Caco-2 (cell line): Measurements from ENCODE around the gene HEBP1. TPM values are rescaled to one million over a fixed set of nuclear protein-coding genes. Genes with fewer than 3 reads are reported as not detected.

ENCODE experiments used
- BruUV-seq: library from RNA; stranded (reverse); fragments of 400-500 nt; replicated peaks from 2 replicates; lab custom pipeline; 2021; lab: Mats Ljungman, UMichigan
- CTCF ChIA-PET: fragments of 300-600 bp; sonication (Branson Sonifier 250); formaldehyde crosslinking; loops from one replicate; lab custom pipeline; 2022; ENCODE audit warnings: antibody characterized with exemption; lab: Charles Lee
- POLR2A ChIA-PET: fragments of 300-600 bp; sonication (Branson Sonifier 250); formaldehyde crosslinking; loops from one replicate; lab custom pipeline; 2022; ENCODE audit warnings: antibody characterized with exemption; lab: Charles Lee
- DNase-seq, 2 experiments: peaks; one replicate each; pipeline versions ENCODE4 v3.0.0 to v3.0.0-alpha.2; 2020 to 2022
- H3K27me3 ChIP-seq: replicated peaks from 2 replicates; pipeline ENCODE4 v1.6.0; 2011; ENCODE audit warnings: low read length; ENCODE audit not compliant: control insufficient read depth, insufficient read depth
- H3K36me3 ChIP-seq: 2 replicates; pipeline ENCODE4 v1.5.1; 2011; ENCODE audit warnings: low read length; ENCODE audit not compliant: control insufficient read depth, insufficient read depth
- H3K4me1 ChIP-seq: fragments of 250-450 bp; sonication (Bioruptor Pico); 2 replicates; pipeline ENCODE4 v1.5.1; 2020; ENCODE audit warnings: mild to moderate bottlenecking
- H3K4me3 ChIP-seq: 2 replicates; pipeline ENCODE4 v1.5.1; 2011; ENCODE audit warnings: low read depth, mild to moderate bottlenecking, control low read depth, low read length
- H3K9me3 ChIP-seq: fragments of 250-450 bp; sonication (Bioruptor Pico); 2 replicates; pipeline ENCODE4 v1.5.1; 2020; ENCODE audit warnings: mild to moderate bottlenecking, moderate library complexity
- H3K27ac Mint-ChIP-seq: one replicate; pipeline ENCODE4 v1.8.0; 2022; ENCODE audit warnings: mixed read lengths; ENCODE audit not compliant: unreplicated experiment
- H3K27me3 Mint-ChIP-seq: one replicate; pipeline ENCODE4 v1.8.0; 2022; ENCODE audit warnings: mixed read lengths; ENCODE audit not compliant: insufficient read depth, unreplicated experiment
- H3K36me3 Mint-ChIP-seq: one replicate; pipeline ENCODE4 v1.8.0; 2022; ENCODE audit warnings: mild to moderate bottlenecking, mixed read lengths; ENCODE audit not compliant: insufficient read depth, unreplicated experiment
- H3K4me1 Mint-ChIP-seq: one replicate; pipeline ENCODE4 v1.8.0; 2022; ENCODE audit warnings: low read depth, mixed read lengths; ENCODE audit not compliant: unreplicated experiment
- H3K4me3 Mint-ChIP-seq: one replicate; pipeline ENCODE4 v1.8.0; 2022; ENCODE audit warnings: mild to moderate bottlenecking, moderate library complexity, mixed read lengths; ENCODE audit not compliant: unreplicated experiment
- H3K9me3 Mint-ChIP-seq: one replicate; pipeline ENCODE4 v1.8.0; 2022; ENCODE audit warnings: mixed read lengths; ENCODE audit not compliant: unreplicated experiment
- CTCF ChIP-seq, 2 experiments: fragments of 200-600 bp in 1 of 2; IDR thresholded peaks; 1 replicate in 1 of 2; 2 replicates in 1 of 2; pipeline versions ENCODE4 v1.5.1 to v1.8.0; 2011 to 2022; ENCODE audit warnings: antibody characterized with exemption in 1 of 2, control low read depth in 1 of 2, inconsistent platforms in 1 of 2, low read depth in 1 of 2, low read length in 1 of 2, mild to moderate bottlenecking in 1 of 2, moderate library complexity in 1 of 2; ENCODE audit not compliant: insufficient read depth in 1 of 2, severe bottlenecking in 1 of 2, unreplicated experiment in 1 of 2
- intact Hi-C: fragments of 100-400 bp; cut with micrococcal nuclease; formaldehyde crosslinking; loops from one replicate; pipeline ENCODE4 v1.10.0; 2022; ENCODE audit not compliant: unreplicated experiment
- total RNA-seq: library from RNA; stranded (reverse); gene quantifications from 2 replicates; pipeline ENCODE4 v1.2.3, GENCODE V29; 2022

The HEBP1 gene
- total RNA-seq, 1 experiment from 2014 or later = 55.8 TPM

GRCh38 chr12:12929696-12930095 lies 70.4 kb downstream of the HEBP1 start:
- TF ChIP-seq CTCF (IDR thresholded peaks at IDR 0.05; ENCODE audit: insufficient read depth in 1 of 2, low read depth in 1 of 2, low read length in 1 of 2, severe bottlenecking in 1 of 2, unreplicated experiment in 1 of 2) = no peak
- CTCF ChIA-PET = no interaction called here
- no peaks in the 10 kb centered on the region for H3K36me3 ChIP-seq
- H3K4me3 ChIP-seq = no peak overlapping the region
- H3K27me3 ChIP-seq = no peaks in the 10 kb centered on the region
- Mint-ChIP-seq H3K4me3 (no peak overlapping the region), H3K9me3 (no peaks in the 10 kb centered on the region), H3K27ac (no peak overlapping the region), H3K4me1 (peaks cover 35% of the 10 kb centered on the region), H3K36me3 (peaks cover 16% of the 10 kb centered on the region), H3K27me3 (no peaks in the 10 kb centered on the region)
- 0 out of 2 replicates have a peak, but pooled peaks cover 3% of the 10 kb centered on the region for H3K9me3 ChIP-seq
- DNase-seq = peak in 1 of 2 experiments; percentile 20
- POLR2A ChIA-PET = no interaction called here
- BruUV-seq = no TSS peak
- peaks cover 32% of the 10 kb centered on the region for H3K4me1 ChIP-seq
- intact Hi-C loops = loop anchor here (5.0 kb wide), 1 partner anchor 48 kb away; no protein-coding TSS in a partner anchor

GRCh38 chr12:12927211-12928079 lies 72.6 kb downstream of the HEBP1 start:
- H3K4me1 ChIP-seq = peaks cover 27% of the 10 kb centered on the region
- H3K4me1 Mint-ChIP-seq = peaks cover 31% of the 10 kb centered on the region
- H3K27me3 ChIP-seq = no peaks in the 10 kb centered on the region
- no peaks in the 10 kb centered on the region for H3K36me3 ChIP-seq
- peak; percentile 91 to 93 for DNase-seq
- ChIA-PET CTCF (interaction anchor here (1.6 kb wide), 1 partner anchor 11 kb away, joined by 4 read pairs; no protein-coding TSS in a partner anchor), POLR2A (interaction anchor here (1.0 to 1.2 kb wide), 4 partner anchors 36 to 140 kb away, joined by 3 to 4 read pairs (median 4); partner anchors contain the start of gene GPRC5A)
- H3K36me3 Mint-ChIP-seq = peaks cover 20% of the 10 kb centered on the region
- H3K27me3 Mint-ChIP-seq = no peaks in the 10 kb centered on the region
- H3K9me3 Mint-ChIP-seq = peaks cover 13% of the 10 kb centered on the region
- TF ChIP-seq CTCF (IDR thresholded peaks at IDR 0.05; ENCODE audit: insufficient read depth in 1 of 2, low read depth in 1 of 2, low read length in 1 of 2, severe bottlenecking in 1 of 2, unreplicated experiment in 1 of 2) = no peak
- H3K4me3 ChIP-seq = peak overlapping the region; percentile 27
- intact Hi-C loops = no loop called here
- peak overlapping the region; percentile 61 for H3K4me3 Mint-ChIP-seq
- H3K27ac Mint-ChIP-seq = peak overlapping the region; percentile 65
- 0 out of 2 replicates have a peak, but pooled peaks cover 3% of the 10 kb centered on the region for H3K9me3 ChIP-seq
- BruUV-seq = TSS peak; percentile 83

- H3K4me1 Mint-ChIP-seq = peaks cover 31% of the 10 kb centered on the region
- peak overlapping the region; percentile 27 for H3K4me3 ChIP-seq
Observed at GRCh38 chr12:12926571-12927071, 73.4 kb downstream of the HEBP1 start.

More at GRCh38 chr12:12926571-12927071, 73.4 kb downstream of the HEBP1 start:
- TF ChIP-seq CTCF (IDR thresholded peaks at IDR 0.05; ENCODE audit: insufficient read depth in 1 of 2, low read depth in 1 of 2, low read length in 1 of 2, severe bottlenecking in 1 of 2, unreplicated experiment in 1 of 2) = no peak
- H3K27me3 ChIP-seq = no peaks in the 10 kb centered on the region
- ChIA-PET POLR2A (interaction anchor here (1.0 to 1.2 kb wide), 4 partner anchors 36 to 139 kb away, joined by 3 to 4 read pairs (median 4); partner anchors contain the start of gene GPRC5A), CTCF (interaction anchor here (1.6 kb wide), 1 partner anchor 10 kb away, joined by 4 read pairs; no protein-coding TSS in a partner anchor)
- H3K27me3 Mint-ChIP-seq = no peaks in the 10 kb centered on the region
- H3K4me3 Mint-ChIP-seq = peak overlapping the region; percentile 61
- H3K27ac Mint-ChIP-seq = peak overlapping the region; percentile 65
- DNase-seq = peak; percentile 47 to 53
- peaks cover 27% of the 10 kb centered on the region for H3K4me1 ChIP-seq
- no peaks in the 10 kb centered on the region for H3K36me3 ChIP-seq
- H3K36me3 Mint-ChIP-seq = peaks cover 20% of the 10 kb centered on the region
- peaks cover 13% of the 10 kb centered on the region for H3K9me3 Mint-ChIP-seq
- TSS peak; percentile 89 for BruUV-seq
- intact Hi-C loops = no loop called here
- H3K9me3 ChIP-seq = 0 out of 2 replicates have a peak, but pooled peaks cover 3% of the 10 kb centered on the region
